ENCODE results near the gene OPCML. TPM values are rescaled to one million over a fixed set of nuclear protein-coding genes. Genes with fewer than 3 reads are reported as not detected.

OPCML gene
- total RNA-seq, 4 donors from 2014 or later, result 0.06 to 0.83 (median 0.24) TPM

GRCh38 chr11:132993991-132994502 lies 538.3 kb downstream of the OPCML start:
- peak; percentile 62 for DNase-seq (ENCODE audit: extremely low spot score)
- 3% methylated on average over 31 of the region's 32 CpGs for WGBS
- Histone ChIP-seq H3K9me3 (no peaks in the 10 kb centered on the region), H3K36me3 (no peaks in the 10 kb centered on the region), H3K4me1 (peaks cover 0 to 9% (median 8%) of the 10 kb centered on the region in 4 donors), H3K4me3 (peak overlapping the region in 1 of 4 donors; percentile 18), H3K27ac (replicated peaks in 1 of 4) (no peak overlapping the region), H3K27me3 (peaks cover 0 to 49% (median 3%) of the 10 kb centered on the region in 4 donors)
- no peak for TF ChIP-seq CTCF (IDR thresholded peaks at IDR 0.05)
- no peak for TF ChIP-seq EP300 (IDR thresholded peaks at IDR 0.05)
- no peak for TF ChIP-seq POLR2AphosphoS5 (IDR thresholded peaks at IDR 0.05)
- no peak for TF ChIP-seq POLR2A (IDR thresholded peaks at IDR 0.05; ENCODE audit: low read depth)
- intact Hi-C loops (cut with DNase I), result no loop called here

- H3K27ac ChIP-seq (replicated peaks in 1 of 4), result no peak overlapping the region
- no peak for TF ChIP-seq POLR2AphosphoS5 (IDR thresholded peaks at IDR 0.05)
- TF ChIP-seq EP300 (IDR thresholded peaks at IDR 0.05), result no peak
- no peak for TF ChIP-seq CTCF (IDR thresholded peaks at IDR 0.05)
- TF ChIP-seq POLR2A (IDR thresholded peaks at IDR 0.05; ENCODE audit: low read depth), result no peak
- WGBS, result 37% methylated on average over 14 of the region's 15 CpGs
- peaks cover 0 to 9% (median 8%) of the 10 kb centered on the region in 4 donors for H3K4me1 ChIP-seq
- DNase-seq (ENCODE audit: extremely low spot score), result peak; percentile 74
- H3K4me3 ChIP-seq, result no peak overlapping the region
- H3K36me3 ChIP-seq, result no peaks in the 10 kb centered on the region
- intact Hi-C loops (cut with DNase I), result no loop called here
- H3K9me3 ChIP-seq, result no peaks in the 10 kb centered on the region
- peaks cover 0 to 43% (median 3%) of the 10 kb centered on the region in 4 donors for H3K27me3 ChIP-seq
Measured at GRCh38 chr11:132992838-132993631, 539.3 kb downstream of the OPCML start.

GRCh38 chr11:132988411-132988810 lies 543.9 kb downstream of the OPCML start:
- 76% methylated on average over 5 of the region's 5 CpGs for WGBS
- peaks cover 0 to 10% (median 0%) of the 10 kb centered on the region in 4 donors for H3K27me3 ChIP-seq
- no peak overlapping the region for H3K4me3 ChIP-seq
- no peaks in the 10 kb centered on the region for H3K36me3 ChIP-seq
- no peaks in the 10 kb centered on the region for H3K9me3 ChIP-seq
- H3K27ac ChIP-seq (replicated peaks in 1 of 4), result no peak overlapping the region
- intact Hi-C loops (cut with DNase I), result no loop called here
- peak; percentile 66 for DNase-seq (ENCODE audit: extremely low spot score)
- H3K4me1 ChIP-seq, result no peaks in the 10 kb centered on the region
- no peak for TF ChIP-seq CTCF (IDR thresholded peaks at IDR 0.05)
- TF ChIP-seq POLR2A (IDR thresholded peaks at IDR 0.05; ENCODE audit: low read depth), result no peak
- no peak for TF ChIP-seq EP300 (IDR thresholded peaks at IDR 0.05)
- no peak for TF ChIP-seq POLR2AphosphoS5 (IDR thresholded peaks at IDR 0.05)

GRCh38 chr11:132987936-132988335 lies 544.4 kb downstream of the OPCML start:
- no peak for DNase-seq (ENCODE audit: extremely low spot score)
- WGBS, result 37% methylated on average over 2 of the region's 2 CpGs
- Histone ChIP-seq H3K4me1 (no peaks in the 10 kb centered on the region), H3K27me3 (peaks cover 0 to 6% (median 0%) of the 10 kb centered on the region in 4 donors), H3K9me3 (no peaks in the 10 kb centered on the region), H3K36me3 (no peaks in the 10 kb centered on the region), H3K4me3 (no peak overlapping the region), H3K27ac (replicated peaks in 1 of 4) (no peak overlapping the region)
- TF ChIP-seq POLR2A (IDR thresholded peaks at IDR 0.05; ENCODE audit: low read depth) (no peak), POLR2AphosphoS5 (IDR thresholded peaks at IDR 0.05) (no peak), EP300 (IDR thresholded peaks at IDR 0.05) (no peak), CTCF (IDR thresholded peaks at IDR 0.05) (no peak)
- intact Hi-C loops (cut with DNase I), result no loop called here

All from esophagus muscularis mucosa (tissue), 4 donors.